Stimulated activated CD8-positive, alpha-beta memory T cell treated with anti-CD3 and anti-CD28 coated beads, Interleukin-4, amount 100 ng/mL, for 48 hours (primary cell): Measurements from ENCODE around the gene SLC22A12.
A peak's percentile ranks its signal among the peaks of the same experiment; 100 is the strongest.

Experiments
- DNase-seq: peaks from one replicate; pipeline ENCODE4 v3.0.0-alpha.2; 2020

Gene SLC22A12

DNA sequence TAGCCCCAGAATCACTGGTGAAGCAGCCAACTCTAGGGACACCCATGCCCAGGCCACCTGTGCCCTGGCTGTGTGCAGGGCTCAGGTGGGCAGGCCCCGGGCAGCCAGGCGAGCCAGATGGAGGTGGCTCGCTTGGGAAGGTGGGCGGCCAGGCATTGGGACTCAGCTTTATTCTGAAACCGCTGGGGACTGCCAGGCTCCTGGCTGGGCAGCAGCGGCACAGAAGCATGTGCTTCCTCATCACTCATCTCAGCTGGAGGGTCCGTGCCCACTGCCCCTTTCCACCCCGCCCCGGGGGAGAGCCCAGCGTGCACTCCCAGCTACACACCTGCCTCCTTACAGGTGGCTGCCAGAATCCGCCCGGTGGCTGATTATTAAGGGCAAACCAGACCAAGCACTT lies 27.1 kb upstream of the SLC22A12 start:
- DNase-seq: no peak

DNA sequence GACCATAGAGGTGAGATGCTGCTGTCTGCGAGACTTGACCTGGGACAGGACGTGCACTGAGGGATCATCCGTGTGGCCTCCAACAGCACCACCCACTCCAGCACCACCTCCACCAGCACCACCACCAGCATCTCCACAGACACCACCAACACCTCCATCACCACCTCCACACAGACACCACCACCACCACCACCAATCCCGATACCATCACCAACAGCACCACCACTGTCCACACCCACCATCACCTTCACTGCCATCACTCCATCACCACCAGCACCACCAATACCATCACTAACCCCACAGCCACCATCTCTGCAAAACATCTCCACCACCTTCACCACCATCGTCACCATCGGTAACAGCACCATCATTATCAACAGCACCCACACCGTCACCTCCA lies 26.6 kb upstream of the SLC22A12 start:
- DNase-seq: no peak

- DNase-seq: no peak
These were observed 25.8 kb upstream of the SLC22A12 start for GRCh38 chr11:64564947-64565889.

GRCh38 chr11:64566042-64566914 lies 24.7 kb upstream of the SLC22A12 start:
- DNase-seq: peak; percentile 29

GRCh38 chr11:64566915-64567891 lies 23.8 kb upstream of the SLC22A12 start:
- no peak for DNase-seq

GRCh38 chr11:64568041-64568571 lies 22.9 kb upstream of the SLC22A12 start:
- DNase-seq: no peak

- no peak for DNase-seq
These were observed 22.4 kb upstream of the SLC22A12 start for GRCh38 chr11:64568584-64569140.

DNA sequence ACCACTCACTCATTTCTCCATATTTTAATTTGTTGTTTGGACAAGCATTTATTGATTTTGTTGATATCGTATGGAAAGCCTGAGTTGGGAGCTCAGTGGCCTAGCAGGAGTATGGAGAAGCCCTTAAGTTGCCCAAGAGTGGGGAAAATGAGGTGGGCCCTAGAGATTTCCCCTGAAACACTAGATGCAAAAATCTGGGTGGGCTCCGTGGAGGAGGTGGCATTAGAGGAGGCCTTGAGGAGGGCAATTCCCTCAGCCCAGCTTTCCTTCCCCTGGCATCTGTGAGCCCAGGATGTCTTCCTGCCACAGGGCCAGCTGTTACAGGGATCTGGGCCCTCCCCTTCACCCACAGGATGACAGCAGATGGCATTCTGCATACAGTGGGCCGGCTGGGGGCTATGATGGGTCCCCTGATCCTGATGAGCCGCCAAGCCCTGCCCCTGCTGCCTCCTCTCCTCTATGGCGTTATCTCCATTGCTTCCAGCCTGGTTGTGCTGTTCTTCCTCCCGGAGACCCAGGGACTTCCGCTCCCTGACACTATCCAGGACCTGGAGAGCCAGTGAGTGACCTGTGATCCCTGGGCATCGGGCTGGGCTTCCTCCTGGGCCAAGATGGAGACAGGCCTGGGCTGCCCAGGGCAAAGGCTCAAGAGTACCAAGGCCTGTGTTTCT lies 21.6 kb upstream of the SLC22A12 start:
- DNase-seq: no peak

DNA sequence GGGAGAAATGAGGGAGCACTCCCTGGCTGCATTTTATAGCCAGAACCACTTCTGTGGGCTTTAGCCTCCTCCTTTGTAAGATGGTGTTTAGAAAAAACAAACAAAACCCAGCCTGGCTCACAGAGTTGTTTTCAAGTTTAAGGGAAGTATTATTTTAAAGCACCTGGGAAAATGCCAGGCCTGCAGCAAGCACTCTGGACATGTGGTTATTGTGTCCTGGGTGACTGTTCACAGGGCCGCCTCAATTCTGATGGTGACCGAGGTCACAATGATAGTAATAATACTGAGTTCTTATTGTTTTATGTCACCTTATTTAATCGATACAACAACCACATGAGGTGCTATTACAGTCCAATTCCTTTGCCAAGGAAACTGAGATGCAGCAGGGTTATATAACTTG lies 20.7 kb upstream of the SLC22A12 start:
- no peak for DNase-seq

- DNase-seq: no peak
These were observed 20.0 kb upstream of the SLC22A12 start for GRCh38 chr11:64571050-64571409.

GRCh38 chr11:64571410-64572091 lies 19.5 kb upstream of the SLC22A12 start:
- no peak for DNase-seq

- DNase-seq: no peak
These were observed 18.9 kb upstream of the SLC22A12 start for GRCh38 chr11:64572143-64572542.

DNA sequence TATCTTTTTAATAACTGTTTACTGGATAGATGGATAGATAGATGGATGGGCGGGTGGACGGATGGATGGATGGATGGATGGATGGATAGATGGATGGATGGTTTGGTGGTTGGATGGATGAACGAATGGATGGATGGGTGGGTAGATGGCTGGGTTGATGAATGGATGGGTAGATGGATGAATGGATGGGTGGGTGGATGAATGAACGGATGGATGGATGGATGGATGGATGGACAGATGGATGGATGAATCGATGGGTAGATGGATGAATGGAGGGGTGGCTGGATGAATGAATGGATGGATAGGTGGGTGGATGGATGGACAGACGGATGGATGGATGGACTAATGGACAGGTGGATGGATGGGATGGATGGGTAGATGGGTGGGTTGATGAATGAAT lies 13.8 kb upstream of the SLC22A12 start:
- DNase-seq: no peak

GRCh38 chr11:64580412-64580811 lies 10.6 kb upstream of the SLC22A12 start:
- no peak for DNase-seq

GRCh38 chr11:64581057-64581523 lies 9.9 kb upstream of the SLC22A12 start:
- no peak for DNase-seq

DNA sequence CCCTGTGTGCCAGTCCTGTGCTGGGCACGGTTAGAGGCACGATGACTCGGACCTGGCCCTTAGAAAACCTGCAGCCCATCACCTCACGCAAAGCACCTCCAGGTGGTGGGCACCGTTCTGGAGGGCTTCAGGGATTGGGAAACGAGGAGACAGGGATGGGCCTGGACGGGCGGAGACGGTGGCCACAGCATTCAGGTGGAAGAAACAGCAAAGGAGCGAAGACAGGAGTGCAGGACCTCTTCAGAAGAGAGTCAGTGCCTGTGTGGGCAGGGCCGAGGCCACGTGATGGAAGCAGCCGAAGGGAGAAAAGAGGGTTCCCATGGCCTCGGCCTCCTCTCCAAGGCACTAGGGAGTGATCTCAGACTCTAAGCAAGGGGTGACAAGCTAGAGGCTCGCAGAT lies 8.1 kb upstream of the SLC22A12 start:
- no peak for DNase-seq

- DNase-seq: no peak
These were observed 7.4 kb upstream of the SLC22A12 start for GRCh38 chr11:64583296-64584262.

DNA sequence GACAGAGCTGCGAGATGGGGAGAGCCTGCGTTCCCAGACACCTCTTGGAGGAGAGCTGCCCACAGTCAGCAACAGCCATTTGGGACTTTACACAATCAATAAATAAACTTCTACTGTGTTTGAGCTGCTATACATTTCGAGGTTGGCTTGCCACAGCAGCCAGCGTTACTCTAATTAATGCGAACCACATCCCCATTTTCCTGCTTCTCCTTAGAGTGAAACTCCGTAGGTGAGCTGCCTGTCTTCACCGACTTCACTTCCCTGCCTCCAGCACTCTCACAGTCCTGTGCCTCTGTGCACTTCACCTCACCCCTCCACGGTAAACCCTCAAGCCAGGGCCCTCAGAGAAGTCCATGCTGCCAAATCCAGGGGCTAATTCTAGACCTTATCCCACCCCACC lies 5.9 kb upstream of the SLC22A12 start:
- DNase-seq: no peak

DNA sequence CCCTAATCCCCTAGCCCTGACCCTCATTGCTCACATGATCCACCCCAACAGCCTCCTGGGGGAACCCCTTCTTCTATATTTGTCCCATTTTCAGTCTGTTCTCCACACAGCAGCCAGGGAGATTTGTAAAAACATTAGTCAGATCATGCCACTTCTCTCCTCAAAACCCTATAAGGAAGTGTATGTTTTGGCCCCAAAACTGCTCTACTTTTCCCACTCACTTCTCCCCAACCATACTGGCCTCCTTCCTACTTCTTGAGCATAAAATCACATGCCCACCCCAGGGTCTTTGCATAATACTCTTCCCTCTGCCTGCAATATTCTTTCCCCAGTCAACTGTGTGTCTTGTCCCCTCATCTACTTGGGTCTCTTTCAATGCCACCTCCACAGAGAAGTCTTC lies 4.7 kb upstream of the SLC22A12 start:
- DNase-seq: no peak
